ENCODE measurements around the gene LDLRAD4.
"Not testable (repeated sequence)": the region's sequence is repeated elsewhere in the genome, so short reads cannot be mapped to it uniquely, and the experiment has no call there.

Gene LDLRAD4

GRCh38 chr18:13680612-13681011 is 462.1 kb downstream of the LDLRAD4 start:
- TF ChIP-seq ZFX (IDR thresholded peaks at IDR 0.05) (no peak), CTCF (conservative IDR thresholded peaks at IDR 0.05) (peak; percentile 82)
- no peak overlapping the region for H3K27ac ChIP-seq

- no peak overlapping the region for H3K27ac ChIP-seq
- no peak for TF ChIP-seq CTCF (conservative IDR thresholded peaks at IDR 0.05)
- TF ChIP-seq ZFX (IDR thresholded peaks at IDR 0.05) = no peak
Measured at GRCh38 chr18:13681701-13682100, 463.1 kb downstream of the LDLRAD4 start.

- TF ChIP-seq ZFX (IDR thresholded peaks at IDR 0.05) (no peak), CTCF (conservative IDR thresholded peaks at IDR 0.05) (no peak)
- no peak overlapping the region for H3K27ac ChIP-seq
Measured at GRCh38 chr18:13684546-13684945, 466.0 kb downstream of the LDLRAD4 start.

- H3K27ac ChIP-seq = no peak overlapping the region
- TF ChIP-seq CTCF (conservative IDR thresholded peaks at IDR 0.05) (no peak), ZFX (IDR thresholded peaks at IDR 0.05) (no peak)
Measured at GRCh38 chr18:13688191-13689136, 469.9 kb downstream of the LDLRAD4 start.

- H3K27ac ChIP-seq = not testable (repeated sequence)
Measured at GRCh38 chr18:13690060-13690459, 471.5 kb downstream of the LDLRAD4 start.

- H3K27ac ChIP-seq = not testable (repeated sequence)
Measured at GRCh38 chr18:13695337-13695736, 476.8 kb downstream of the LDLRAD4 start.

- no peak overlapping the region for H3K27ac ChIP-seq
- TF ChIP-seq ZFX (IDR thresholded peaks at IDR 0.05) (no peak), CTCF (conservative IDR thresholded peaks at IDR 0.05) (no peak)
Measured at GRCh38 chr18:13696961-13697360, 478.4 kb downstream of the LDLRAD4 start.

- no peak overlapping the region for H3K27ac ChIP-seq
- TF ChIP-seq ZFX (IDR thresholded peaks at IDR 0.05) (no peak), CTCF (conservative IDR thresholded peaks at IDR 0.05) (no peak)
Measured at GRCh38 chr18:13700153-13700552, 481.6 kb downstream of the LDLRAD4 start.
